Measurements from ENCODE around the gene STON1.

STON1 gene

GRCh38 chr2:48529194-48529593 lies 760 bp upstream of the STON1 start:
- Histone ChIP-seq H3K36me3 (ENCODE audit: control insufficient read depth, low read depth, low read length) (no peaks in the 10 kb centered on the region), H3K4me1 (ENCODE audit: control insufficient read depth, low read depth, low read length) (peaks cover 20% of the 10 kb centered on the region), H3K27me3 (ENCODE audit: control insufficient read depth, insufficient read depth, low read length) (no peaks in the 10 kb centered on the region), H3K4me3 (ENCODE audit: low read length) (no peak overlapping the region), H3K27ac (ENCODE audit: low read length) (no peak overlapping the region), H3K9ac (ENCODE audit: low read length) (no peak overlapping the region), H3K9me3 (ENCODE audit: control insufficient read depth, low read depth, low read length) (no peaks in the 10 kb centered on the region)

- Histone ChIP-seq H3K9ac (ENCODE audit: low read length) (no peak overlapping the region), H3K4me1 (ENCODE audit: control insufficient read depth, low read depth, low read length) (peaks cover 20% of the 10 kb centered on the region)
Observed at GRCh38 chr2:48529676-48530032, 300 bp upstream of the STON1 start.

GRCh38 chr2:48531141-48531648 lies 1.2 kb downstream of the STON1 start:
- Histone ChIP-seq H3K27me3 (ENCODE audit: control insufficient read depth, insufficient read depth, low read length) (no peaks in the 10 kb centered on the region), H3K9me3 (ENCODE audit: control insufficient read depth, low read depth, low read length) (no peaks in the 10 kb centered on the region), H3K4me1 (ENCODE audit: control insufficient read depth, low read depth, low read length) (peaks cover 20% of the 10 kb centered on the region), H3K9ac (ENCODE audit: low read length) (peak overlapping the region; percentile 53), H3K4me3 (ENCODE audit: low read length) (peak overlapping the region; percentile 70), H3K36me3 (ENCODE audit: control insufficient read depth, low read depth, low read length) (no peaks in the 10 kb centered on the region), H3K27ac (ENCODE audit: low read length) (no peak overlapping the region)

More at GRCh38 chr2:48529676-48530032, 300 bp upstream of the STON1 start:
- H3K4me3 ChIP-seq (ENCODE audit: low read length): peak overlapping the region; percentile 70
- no peaks in the 10 kb centered on the region for H3K27me3 ChIP-seq (ENCODE audit: control insufficient read depth, insufficient read depth, low read length)
- H3K36me3 ChIP-seq (ENCODE audit: control insufficient read depth, low read depth, low read length): no peaks in the 10 kb centered on the region
- H3K9me3 ChIP-seq (ENCODE audit: control insufficient read depth, low read depth, low read length): no peaks in the 10 kb centered on the region
- no peak overlapping the region for H3K27ac ChIP-seq (ENCODE audit: low read length)

GRCh38 chr2:48532174-48532573 lies 2.2 kb downstream of the STON1 start:
- no peak overlapping the region for H3K9ac ChIP-seq (ENCODE audit: low read length)
- H3K4me1 ChIP-seq (ENCODE audit: control insufficient read depth, low read depth, low read length): peaks cover 20% of the 10 kb centered on the region
- H3K27me3 ChIP-seq (ENCODE audit: control insufficient read depth, insufficient read depth, low read length): no peaks in the 10 kb centered on the region
- H3K27ac ChIP-seq (ENCODE audit: low read length): no peak overlapping the region
- no peaks in the 10 kb centered on the region for H3K36me3 ChIP-seq (ENCODE audit: control insufficient read depth, low read depth, low read length)
- H3K4me3 ChIP-seq (ENCODE audit: low read length): no peak overlapping the region
- H3K9me3 ChIP-seq (ENCODE audit: control insufficient read depth, low read depth, low read length): no peaks in the 10 kb centered on the region

- Histone ChIP-seq H3K36me3 (ENCODE audit: control insufficient read depth, low read depth, low read length) (no peaks in the 10 kb centered on the region), H3K27ac (ENCODE audit: low read length) (no peak overlapping the region), H3K4me1 (ENCODE audit: control insufficient read depth, low read depth, low read length) (peaks cover 20% of the 10 kb centered on the region), H3K9ac (ENCODE audit: low read length) (no peak overlapping the region), H3K4me3 (ENCODE audit: low read length) (no peak overlapping the region), H3K9me3 (ENCODE audit: control insufficient read depth, low read depth, low read length) (no peaks in the 10 kb centered on the region), H3K27me3 (ENCODE audit: control insufficient read depth, insufficient read depth, low read length) (no peaks in the 10 kb centered on the region)
Observed at GRCh38 chr2:48532824-48533223, 2.9 kb downstream of the STON1 start.

GRCh38 chr2:48534781-48535180 lies 4.8 kb downstream of the STON1 start:
- peaks cover 12% of the 10 kb centered on the region for H3K4me1 ChIP-seq (ENCODE audit: control insufficient read depth, low read depth, low read length)
- no peak overlapping the region for H3K9ac ChIP-seq (ENCODE audit: low read length)
- no peaks in the 10 kb centered on the region for H3K9me3 ChIP-seq (ENCODE audit: control insufficient read depth, low read depth, low read length)
- no peak overlapping the region for H3K4me3 ChIP-seq (ENCODE audit: low read length)
- no peaks in the 10 kb centered on the region for H3K27me3 ChIP-seq (ENCODE audit: control insufficient read depth, insufficient read depth, low read length)
- H3K27ac ChIP-seq (ENCODE audit: low read length): no peak overlapping the region
- H3K36me3 ChIP-seq (ENCODE audit: control insufficient read depth, low read depth, low read length): no peaks in the 10 kb centered on the region

GRCh38 chr2:48540237-48540935 lies 10.4 kb downstream of the STON1 start:
- Histone ChIP-seq H3K9me3 (ENCODE audit: control insufficient read depth, low read depth, low read length) (no peaks in the 10 kb centered on the region), H3K4me1 (ENCODE audit: control insufficient read depth, low read depth, low read length) (no peaks in the 10 kb centered on the region), H3K27ac (ENCODE audit: low read length) (no peak overlapping the region), H3K27me3 (ENCODE audit: control insufficient read depth, insufficient read depth, low read length) (no peaks in the 10 kb centered on the region), H3K9ac (ENCODE audit: low read length) (no peak overlapping the region), H3K36me3 (ENCODE audit: control insufficient read depth, low read depth, low read length) (no peaks in the 10 kb centered on the region), H3K4me3 (ENCODE audit: low read length) (no peak overlapping the region)

GRCh38 chr2:48541666-48542389 lies 11.9 kb downstream of the STON1 start:
- H3K36me3 ChIP-seq (ENCODE audit: control insufficient read depth, low read depth, low read length): no peaks in the 10 kb centered on the region
- H3K4me3 ChIP-seq (ENCODE audit: low read length): no peak overlapping the region
- no peak overlapping the region for H3K9ac ChIP-seq (ENCODE audit: low read length)
- no peaks in the 10 kb centered on the region for H3K4me1 ChIP-seq (ENCODE audit: control insufficient read depth, low read depth, low read length)
- no peaks in the 10 kb centered on the region for H3K9me3 ChIP-seq (ENCODE audit: control insufficient read depth, low read depth, low read length)
- no peak overlapping the region for H3K27ac ChIP-seq (ENCODE audit: low read length)
- H3K27me3 ChIP-seq (ENCODE audit: control insufficient read depth, insufficient read depth, low read length): no peaks in the 10 kb centered on the region

GRCh38 chr2:48543895-48544294 lies 13.9 kb downstream of the STON1 start:
- Histone ChIP-seq H3K4me3 (ENCODE audit: low read length) (no peak overlapping the region), H3K9ac (ENCODE audit: low read length) (no peak overlapping the region), H3K27me3 (ENCODE audit: control insufficient read depth, insufficient read depth, low read length) (no peaks in the 10 kb centered on the region), H3K36me3 (ENCODE audit: control insufficient read depth, low read depth, low read length) (no peaks in the 10 kb centered on the region), H3K9me3 (ENCODE audit: control insufficient read depth, low read depth, low read length) (no peaks in the 10 kb centered on the region), H3K27ac (ENCODE audit: low read length) (no peak overlapping the region), H3K4me1 (ENCODE audit: control insufficient read depth, low read depth, low read length) (peaks cover 3% of the 10 kb centered on the region)

- Histone ChIP-seq H3K4me3 (ENCODE audit: low read length) (no peak overlapping the region), H3K9ac (ENCODE audit: low read length) (no peak overlapping the region), H3K36me3 (ENCODE audit: control insufficient read depth, low read depth, low read length) (no peaks in the 10 kb centered on the region), H3K9me3 (ENCODE audit: control insufficient read depth, low read depth, low read length) (no peaks in the 10 kb centered on the region), H3K27me3 (ENCODE audit: control insufficient read depth, insufficient read depth, low read length) (no peaks in the 10 kb centered on the region), H3K27ac (ENCODE audit: low read length) (no peak overlapping the region), H3K4me1 (ENCODE audit: control insufficient read depth, low read depth, low read length) (peaks cover 3% of the 10 kb centered on the region)
Observed at GRCh38 chr2:48545244-48545643, 15.3 kb downstream of the STON1 start.

- H3K4me3 ChIP-seq (ENCODE audit: low read length): no peak overlapping the region
- no peaks in the 10 kb centered on the region for H3K36me3 ChIP-seq (ENCODE audit: control insufficient read depth, low read depth, low read length)
- no peaks in the 10 kb centered on the region for H3K9me3 ChIP-seq (ENCODE audit: control insufficient read depth, low read depth, low read length)
- peaks cover 3% of the 10 kb centered on the region for H3K4me1 ChIP-seq (ENCODE audit: control insufficient read depth, low read depth, low read length)
- no peak overlapping the region for H3K9ac ChIP-seq (ENCODE audit: low read length)
- no peak overlapping the region for H3K27ac ChIP-seq (ENCODE audit: low read length)
- H3K27me3 ChIP-seq (ENCODE audit: control insufficient read depth, insufficient read depth, low read length): no peaks in the 10 kb centered on the region
Observed at GRCh38 chr2:48548840-48549239, 18.9 kb downstream of the STON1 start.

- no peak overlapping the region for H3K9ac ChIP-seq (ENCODE audit: low read length)
- no peak overlapping the region for H3K27ac ChIP-seq (ENCODE audit: low read length)
- H3K4me1 ChIP-seq (ENCODE audit: control insufficient read depth, low read depth, low read length): peaks cover 3% of the 10 kb centered on the region
- no peaks in the 10 kb centered on the region for H3K9me3 ChIP-seq (ENCODE audit: control insufficient read depth, low read depth, low read length)
- no peaks in the 10 kb centered on the region for H3K27me3 ChIP-seq (ENCODE audit: control insufficient read depth, insufficient read depth, low read length)
- H3K36me3 ChIP-seq (ENCODE audit: control insufficient read depth, low read depth, low read length): no peaks in the 10 kb centered on the region
- no peak overlapping the region for H3K4me3 ChIP-seq (ENCODE audit: low read length)
Observed at GRCh38 chr2:48549972-48550371, 20.0 kb downstream of the STON1 start.

Measured in iPS-18a (cell line).